Endothelial cell of umbilical vein (primary cell): ENCODE data around the gene PRELID3B. TPM values are rescaled to one million over a fixed set of nuclear protein-coding genes. Genes with fewer than 3 reads are reported as not detected.

Source experiments
- BruUV-seq: library from RNA; stranded (reverse); fragments of 400-500 nt; replicated peaks from 2 replicates; lab custom pipeline; 2021; lab: Mats Ljungman, UMichigan
- CTCF ChIA-PET: fragments of 300-600, 350-600 bp; sonication (Branson Sonifier 250); formaldehyde crosslinking; loops from one replicate; lab custom pipeline; 2021; ENCODE audit warnings: antibody characterized with exemption, inconsistent platforms; lab: Charles Lee
- POLR2A ChIA-PET: fragments of 300-600, 350-600 bp; sonication (Branson Sonifier 250); formaldehyde crosslinking; loops from one replicate; lab custom pipeline; 2021; ENCODE audit warnings: antibody characterized with exemption, inconsistent platforms; lab: Charles Lee
- DNase-seq: peaks from one replicate; pipeline ENCODE4 v3.0.0-alpha.2; 2011; ENCODE audit warnings: low read depth, low spot score
- FAIRE-seq: peaks from 2 replicates; lab custom pipeline; 2011; peaks lifted over from hg19 to GRCh38; lab: Jason Lieb, UNC
- H2AFZ ChIP-seq: 2 replicates; pipeline ENCODE4 v1.6.0; 2012; ENCODE audit warnings: low read depth, low read length, control low read depth, inconsistent platforms
- H3K27ac ChIP-seq: 2 replicates; pipeline ENCODE4 v1.5.1; 2011; ENCODE audit warnings: low read depth, mild to moderate bottlenecking, control low read depth, low read length, moderate library complexity; ENCODE audit not compliant: insufficient read depth
- H3K27me3 ChIP-seq, 2 experiments: 2 replicates each; pipeline versions ENCODE4 v1.6.0 to v1.6.1; 2011; ENCODE audit warnings: low read length in 2 of 2, mixed read lengths in 1 of 2; ENCODE audit not compliant: control insufficient read depth in 2 of 2, insufficient read depth in 2 of 2
- H3K36me3 ChIP-seq, 2 experiments: 2 replicates in 1 of 2; 3 replicates in 1 of 2; pipeline ENCODE4 v1.5.1; 2011; ENCODE audit warnings: low read length in 2 of 2, mild to moderate bottlenecking in 1 of 2, moderate library complexity in 1 of 2; ENCODE audit not compliant: control insufficient read depth in 2 of 2, insufficient read depth in 2 of 2; ENCODE audit errors: extremely low read depth in 1 of 2
- H3K4me1 ChIP-seq: 3 replicates; pipeline ENCODE4 v1.5.1; 2011; ENCODE audit warnings: mild to moderate bottlenecking, low read length; ENCODE audit not compliant: control insufficient read depth, insufficient read depth; ENCODE audit errors: extremely low read depth
- H3K4me2 ChIP-seq: 2 replicates; pipeline ENCODE4 v1.6.1; 2011; ENCODE audit warnings: low read length, control low read depth, mixed read lengths; ENCODE audit not compliant: insufficient read depth
- H3K4me3 ChIP-seq, 3 experiments: fragments of 200-600 bp in 1 of 3; sonication (generic), shearing (Covaris generic) in 1 of 3; replicated peaks in 1 of 3; 2 replicates each; pipeline ENCODE4 v1.5.1; 2011 to 2016; ENCODE audit warnings: control low read depth in 3 of 3, low read length in 3 of 3, mild to moderate bottlenecking in 2 of 3, inconsistent platforms in 1 of 3, low read depth in 1 of 3, moderate library complexity in 1 of 3; ENCODE audit not compliant: insufficient read depth in 1 of 3
- H3K79me2 ChIP-seq: 2 replicates; pipeline ENCODE4 v1.6.0; 2012; ENCODE audit warnings: low read length, inconsistent platforms; ENCODE audit not compliant: control insufficient read depth, insufficient read depth
- H3K9ac ChIP-seq: replicated peaks from 2 replicates; pipeline ENCODE3; 2011; ENCODE audit warnings: low read length, control low read depth; ENCODE audit not compliant: insufficient read depth; ENCODE audit errors: extremely low read depth
- H3K9me1 ChIP-seq: replicated peaks from 3 replicates; pipeline ENCODE4 v1.6.0; 2011; ENCODE audit warnings: mild to moderate bottlenecking, low read length; ENCODE audit not compliant: control insufficient read depth, insufficient read depth; ENCODE audit errors: extremely low read depth
- H3K9me3 ChIP-seq: replicated peaks from 2 replicates; pipeline ENCODE4 v1.5.1; 2012; ENCODE audit warnings: low read length, inconsistent platforms; ENCODE audit not compliant: control insufficient read depth, insufficient read depth
- H4K20me1 ChIP-seq: replicated peaks from 2 replicates; pipeline ENCODE3; 2011; ENCODE audit warnings: mild to moderate bottlenecking, low read length; ENCODE audit not compliant: control insufficient read depth, insufficient read depth; ENCODE audit errors: extremely low read depth
- FOS ChIP-seq: IDR thresholded peaks from 2 replicates; pipeline ENCODE4 v1.6.1; 2011; ENCODE audit warnings: mild to moderate bottlenecking, low read length, moderate library complexity, borderline replicate concordance; ENCODE audit not compliant: insufficient read depth
- MAX ChIP-seq: IDR thresholded peaks from 2 replicates; pipeline ENCODE4 v1.6.1; 2011; ENCODE audit not compliant: insufficient read depth, insufficient read length
- MYC ChIP-seq: IDR thresholded peaks from one replicate; pipeline ENCODE4 v1.6.1; 2011; ENCODE audit warnings: mild to moderate bottlenecking, low read depth, low read length
- POLR2AphosphoS5 ChIP-seq: IDR thresholded peaks from 2 replicates; pipeline ENCODE4 v1.6.1; 2012; ENCODE audit warnings: low read depth, mild to moderate bottlenecking, control low read depth, low read length, moderate library complexity; ENCODE audit not compliant: insufficient read depth
- dilution Hi-C: fragments of 300-500 bp; cut with MboI; formaldehyde crosslinking; loops from one replicate; pipeline ENCODE4 v1.15.0; 2019; ENCODE audit warnings: low sequenced_read_pairs; ENCODE audit not compliant: extremely low pct_ligation_motif_present
- intact Hi-C: fragments of 100-400 bp; cut with micrococcal nuclease; formaldehyde crosslinking; loops from one replicate; pipeline ENCODE4 v1.10.0; 2022
- polyA plus RNA-seq, 4 experiments: library from polyadenylated mRNA; depleted of rRNA in 3 of 4; stranded (reverse) in 3 of 4; unstranded in 1 of 4; fragments of >200 nt; gene quantifications; 2 replicates each; pipeline versions ENCODE4 v1.2.1 to v1.2.3, GENCODE V29; 2011 to 2012; ENCODE audit warnings: missing spikeins in 1 of 4
- total RNA-seq: library from RNA; stranded (reverse); gene quantifications from 2 replicates; pipeline ENCODE4 v1.2.3, GENCODE V29; 2021
- TF ChIP-seq, protein P1 (sequence below), 2 donors: IDR thresholded peaks; 1 replicate in 1 of 2; 2 replicates in 1 of 2; pipeline ENCODE4 v1.5.1; 2011; ENCODE audit warnings: low read length in 2 of 2, mild to moderate bottlenecking in 2 of 2, moderate library complexity in 2 of 2, control low read depth in 1 of 2, inconsistent platforms in 1 of 2, low read depth in 1 of 2; ENCODE audit not compliant: insufficient read depth in 1 of 2; ENCODE audit errors: extremely low read depth in 1 of 2

Gene PRELID3B
- total and polyA plus RNA-seq, 2 donors (not counting 3 experiments of a cell fraction or from before 2014, with no cell fraction given): 14.9 to 57.2 TPM

- Histone ChIP-seq H3K36me3 (peaks cover 16 to 19% of the 10 kb centered on the region in 2 experiments), H3K79me2 (peaks cover 77% of the 10 kb centered on the region), H3K4me1 (peaks cover 40% of the 10 kb centered on the region), H3K27me3 (no peaks in the 10 kb centered on the region), H3K9ac (no peak overlapping the region), H3K9me3 (no peaks in the 10 kb centered on the region), H3K9me1 (no peaks in the 10 kb centered on the region), H3K4me2 (peak overlapping the region; percentile 94), H3K4me3 (no peak overlapping the region), H3K27ac (no peak overlapping the region), H4K20me1 (no peaks in the 10 kb centered on the region), H2AFZ (no peak overlapping the region)
- no peak for TF ChIP-seq MYC
- TF ChIP-seq FOS: no peak
- no peak for TF ChIP-seq POLR2AphosphoS5
- TF ChIP-seq MAX: no peak
- TF ChIP-seq, protein P1, sequence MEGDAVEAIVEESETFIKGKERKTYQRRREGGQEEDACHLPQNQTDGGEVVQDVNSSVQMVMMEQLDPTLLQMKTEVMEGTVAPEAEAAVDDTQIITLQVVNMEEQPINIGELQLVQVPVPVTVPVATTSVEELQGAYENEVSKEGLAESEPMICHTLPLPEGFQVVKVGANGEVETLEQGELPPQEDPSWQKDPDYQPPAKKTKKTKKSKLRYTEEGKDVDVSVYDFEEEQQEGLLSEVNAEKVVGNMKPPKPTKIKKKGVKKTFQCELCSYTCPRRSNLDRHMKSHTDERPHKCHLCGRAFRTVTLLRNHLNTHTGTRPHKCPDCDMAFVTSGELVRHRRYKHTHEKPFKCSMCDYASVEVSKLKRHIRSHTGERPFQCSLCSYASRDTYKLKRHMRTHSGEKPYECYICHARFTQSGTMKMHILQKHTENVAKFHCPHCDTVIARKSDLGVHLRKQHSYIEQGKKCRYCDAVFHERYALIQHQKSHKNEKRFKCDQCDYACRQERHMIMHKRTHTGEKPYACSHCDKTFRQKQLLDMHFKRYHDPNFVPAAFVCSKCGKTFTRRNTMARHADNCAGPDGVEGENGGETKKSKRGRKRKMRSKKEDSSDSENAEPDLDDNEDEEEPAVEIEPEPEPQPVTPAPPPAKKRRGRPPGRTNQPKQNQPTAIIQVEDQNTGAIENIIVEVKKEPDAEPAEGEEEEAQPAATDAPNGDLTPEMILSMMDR (IDR thresholded peaks at IDR 0.05; ENCODE audit: extremely low read depth in 1 of 2, insufficient read depth in 1 of 2, low read depth in 1 of 2, low read length in 2 of 2): no peak
- BruUV-seq: no TSS peak
- intact Hi-C loops (no loop called here), dilution Hi-C loops (no loop called here)
- ChIA-PET CTCF (interaction anchor here (1.7 to 3.7 kb wide), 2 partner anchors 8 to 11 kb away, joined by 5 to 14 read pairs; partner anchors contain the start of gene TUBB1), POLR2A (no interaction called here)
- FAIRE-seq: no peak
- DNase-seq: no peak
Observed at GRCh38 chr20:59027741-59028320, 14.8 kb downstream of the PRELID3B start.
